HG03060 (cell line): ENCODE results near the gene COL23A1.

Source experiments
- ATAC-seq: cut with Tn5 transposase; IDR thresholded peaks from one replicate; pipeline ENCODE4 v1.9.1; 2021; ENCODE audit warnings: low read depth, moderate number of reproducible peaks; ENCODE audit not compliant: unreplicated experiment

Gene COL23A1

GRCh38 chr5:178560911-178561310 is 29.3 kb downstream of the COL23A1 start:
- ATAC-seq: no peak

- ATAC-seq: no peak
These were observed 32.8 kb downstream of the COL23A1 start for GRCh38 chr5:178557416-178557815.

- no peak for ATAC-seq
These were observed 34.4 kb downstream of the COL23A1 start for GRCh38 chr5:178555771-178556211.

- no peak for ATAC-seq
These were observed 35.2 kb downstream of the COL23A1 start for GRCh38 chr5:178555005-178555404.

GRCh38 chr5:178554311-178554710 is 35.9 kb downstream of the COL23A1 start:
- no peak for ATAC-seq

- no peak for ATAC-seq
These were observed 36.7 kb downstream of the COL23A1 start for GRCh38 chr5:178553517-178553916.

- ATAC-seq: no peak
These were observed 38.7 kb downstream of the COL23A1 start for GRCh38 chr5:178551468-178551867.

GRCh38 chr5:178551059-178551458 is 39.1 kb downstream of the COL23A1 start:
- ATAC-seq: no peak

- ATAC-seq: no peak
These were observed 41.4 kb downstream of the COL23A1 start for GRCh38 chr5:178548746-178549145.

- no peak for ATAC-seq
These were observed 42.3 kb downstream of the COL23A1 start for GRCh38 chr5:178547753-178548415.

- ATAC-seq: no peak
These were observed 43.0 kb downstream of the COL23A1 start for GRCh38 chr5:178547052-178547666.

- no peak for ATAC-seq
These were observed 43.5 kb downstream of the COL23A1 start for GRCh38 chr5:178546675-178547033.

- no peak for ATAC-seq
These were observed 44.1 kb downstream of the COL23A1 start for GRCh38 chr5:178545941-178546674.

- no peak for ATAC-seq
These were observed 45.0 kb downstream of the COL23A1 start for GRCh38 chr5:178545176-178545575.

- ATAC-seq: no peak
These were observed 45.9 kb downstream of the COL23A1 start for GRCh38 chr5:178544166-178544834.

GRCh38 chr5:178542455-178542854 is 47.7 kb downstream of the COL23A1 start:
- ATAC-seq: no peak

- no peak for ATAC-seq
These were observed 49.7 kb downstream of the COL23A1 start for GRCh38 chr5:178540526-178540925.

- no peak for ATAC-seq
These were observed 51.4 kb downstream of the COL23A1 start for GRCh38 chr5:178538741-178539229.

- no peak for ATAC-seq
These were observed 52.5 kb downstream of the COL23A1 start for GRCh38 chr5:178537467-178538371.
